SK-MEL-5 (cell line): ENCODE measurements around the gene OR1N2. TPM values are rescaled to one million over a fixed set of nuclear protein-coding genes. Genes with fewer than 3 reads are reported as not detected.
"Not testable (repeated sequence)": the region's sequence is repeated elsewhere in the genome, so short reads cannot be mapped to it uniquely, and the experiment has no call there.

Source experiments
- DNase-seq: peaks from one replicate; pipeline ENCODE4 v3.0.0-alpha.2; 2016; ENCODE audit warnings: low read depth, low spot score
- in situ Hi-C: cut with HindIII; loops from 2 replicates; pipeline ENCODE4 v1.10.0; 2016; ENCODE audit warnings: low sequenced_read_pairs, high pct_unique_total_duplicates, low pct_unique_long_range_greater_than_20kb
- polyA plus RNA-seq, 2 experiments: library from polyadenylated mRNA; depleted of rRNA; stranded (reverse); fragments of >200 nt; gene quantifications; 2 replicates each; pipeline ENCODE4 v1.2.3, GENCODE V29; 2015
- total RNA-seq: library from RNA; depleted of rRNA; stranded (reverse); fragments of >200 nt; shearing (Covaris generic); gene quantifications from 2 replicates; pipeline ENCODE4 v1.2.3, GENCODE V29; 2014; rRNA removed

Gene OR1N2
- not detected in 2 replicates for total RNA-seq
- not detected in 2 replicates for polyA plus RNA-seq (2015; cell fraction: cytosol; rRNA removed)
- polyA plus RNA-seq (2015; cell fraction: nucleus; rRNA removed): not detected in 2 replicates

- in situ Hi-C loops: no loop called here
- no peak for DNase-seq
Measured at GRCh38 chr9:122552812-122553211, at the start of gene OR1N2. Gene OR1N2 (plus strand): TSS chr9:122553112. CDS start chr9:122553212, 100 bp downstream.

DNA sequence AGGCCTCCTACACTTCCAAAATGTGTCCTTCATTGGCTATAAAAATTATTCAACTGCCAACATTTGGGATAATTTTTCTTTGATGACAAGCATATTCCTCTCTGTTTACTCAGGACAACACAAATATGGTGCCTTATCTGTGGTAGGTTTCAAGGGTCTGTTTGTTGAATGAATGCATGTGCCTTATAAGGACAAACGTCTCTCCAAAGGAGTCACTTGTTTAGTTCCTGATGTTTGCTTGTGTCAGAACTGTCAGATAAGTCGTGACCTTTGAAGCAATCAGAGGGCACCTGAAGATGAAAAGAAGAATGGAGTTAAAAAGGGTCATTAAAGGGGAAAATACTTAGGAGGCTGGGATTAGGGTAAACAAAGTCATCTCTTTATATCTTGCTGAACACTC is 45.9 kb upstream of the OR1N2 start:
- in situ Hi-C loops: no loop called here
- DNase-seq: no peak

- no peak for DNase-seq
- in situ Hi-C loops: no loop called here
Measured at GRCh38 chr9:122510502-122510901, 42.4 kb upstream of the OR1N2 start, which contains the start of gene OR1J2. Gene OR1J2 (plus strand): TSS chr9:122510802. CDS start chr9:122510802, 0 bp downstream.

DNA sequence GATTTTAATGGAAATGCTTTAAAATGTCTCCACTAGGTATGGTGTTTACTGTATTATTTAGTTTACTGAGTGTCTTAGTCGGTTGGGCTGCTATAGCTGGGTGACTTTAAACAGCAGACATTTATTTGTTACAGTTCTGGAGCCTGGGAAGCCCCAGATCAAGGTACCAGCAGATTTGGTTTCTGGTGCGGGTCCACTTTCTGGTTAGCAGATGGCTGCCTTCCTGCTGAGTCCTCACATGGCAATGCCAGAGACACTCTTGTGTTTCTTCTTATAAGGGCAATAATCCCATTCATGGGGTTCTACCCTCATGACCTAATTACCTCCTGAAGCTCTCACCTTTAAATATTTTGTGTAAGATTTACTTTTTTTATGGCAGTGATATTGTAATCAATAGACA is 34.7 kb upstream of the OR1N2 start:
- no peak for DNase-seq
- in situ Hi-C loops: no loop called here

DNA sequence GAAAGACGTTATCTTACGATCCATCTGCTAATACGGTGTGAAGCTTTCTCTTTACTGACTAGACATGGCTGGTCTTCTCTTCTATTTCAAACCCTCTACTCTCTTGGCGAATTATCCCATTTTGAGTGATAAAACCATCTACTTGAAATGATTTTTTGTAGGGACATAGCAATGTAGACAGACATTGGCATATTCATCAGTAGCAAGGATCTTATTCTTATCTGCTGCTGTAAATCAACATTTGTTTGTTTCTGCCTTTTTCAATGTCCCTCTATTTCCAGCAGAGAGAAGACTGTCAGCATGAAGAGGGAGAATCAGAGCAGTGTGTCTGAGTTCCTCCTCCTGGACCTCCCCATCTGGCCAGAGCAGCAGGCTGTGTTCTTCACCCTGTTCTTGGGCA is 34.1 kb upstream of the OR1N2 start, which contains the start of gene OR1J4:
Gene OR1J4, plus strand, starts transcription at position 301 of the 400 bp plus-strand sequence. Its CDS starts 0 bp downstream, at position 301.
- in situ Hi-C loops: no loop called here
- DNase-seq: no peak

- no peak for DNase-seq
- in situ Hi-C loops: no loop called here
Measured at GRCh38 chr9:122519376-122519775, 33.5 kb upstream of the OR1N2 start.

- in situ Hi-C loops: no loop called here
- DNase-seq: no peak
Measured at GRCh38 chr9:122526602-122527001, 26.3 kb upstream of the OR1N2 start.

DNA sequence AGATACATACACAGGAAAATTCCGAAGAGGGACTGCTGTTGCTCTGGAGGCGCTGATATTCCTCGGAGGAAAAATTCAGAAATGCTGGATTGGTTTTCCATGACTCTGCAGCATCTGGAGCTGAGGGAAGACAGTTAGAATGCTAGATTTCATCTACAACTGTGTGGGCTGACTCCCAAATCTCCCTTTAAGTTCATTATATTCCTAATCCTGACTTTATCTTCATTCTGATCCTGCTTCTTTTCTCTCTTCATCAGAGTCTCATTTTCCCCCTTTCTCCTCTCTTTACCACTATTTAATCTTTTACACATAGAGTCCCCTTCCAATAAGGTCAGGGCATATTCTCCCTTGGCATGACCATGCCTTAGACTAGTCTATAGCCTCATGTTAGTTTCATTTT is 25.7 kb upstream of the OR1N2 start, which contains the start of gene OR1N1:
Gene OR1N1, minus strand, starts transcription at position 101 of the 400 bp plus-strand sequence. Its CDS starts 0 bp downstream, at position 101.
- in situ Hi-C loops: no loop called here
- no peak for DNase-seq

GRCh38 chr9:122531157-122531556 is 21.8 kb upstream of the OR1N2 start:
- DNase-seq, in situ Hi-C loops: not testable (repeated sequence)

GRCh38 chr9:122536134-122536533 is 16.8 kb upstream of the OR1N2 start:
- DNase-seq: no peak

DNA sequence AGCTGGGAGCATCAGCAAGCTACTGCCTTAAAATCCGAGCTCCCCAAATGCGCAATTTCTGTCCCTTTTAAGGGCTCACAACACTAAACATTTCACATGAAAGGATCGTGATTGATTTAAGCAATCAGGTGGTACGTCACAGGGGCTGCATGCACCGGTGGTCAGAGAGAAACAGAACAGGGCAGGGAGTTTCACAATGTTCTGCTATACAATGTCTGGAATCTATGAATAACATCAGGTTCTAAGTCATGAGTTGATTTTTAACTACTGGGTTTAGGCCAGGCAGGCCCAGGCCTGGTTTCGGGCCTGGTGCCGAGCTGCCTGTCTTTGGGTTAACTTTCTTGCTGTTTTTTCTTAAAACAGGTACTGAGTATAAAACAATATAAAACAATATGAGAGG is 15.8 kb upstream of the OR1N2 start:
- in situ Hi-C loops, DNase-seq: not testable (repeated sequence)

More at GRCh38 chr9:122536134-122536533, 16.8 kb upstream of the OR1N2 start:
- in situ Hi-C loops: no loop called here

DNA sequence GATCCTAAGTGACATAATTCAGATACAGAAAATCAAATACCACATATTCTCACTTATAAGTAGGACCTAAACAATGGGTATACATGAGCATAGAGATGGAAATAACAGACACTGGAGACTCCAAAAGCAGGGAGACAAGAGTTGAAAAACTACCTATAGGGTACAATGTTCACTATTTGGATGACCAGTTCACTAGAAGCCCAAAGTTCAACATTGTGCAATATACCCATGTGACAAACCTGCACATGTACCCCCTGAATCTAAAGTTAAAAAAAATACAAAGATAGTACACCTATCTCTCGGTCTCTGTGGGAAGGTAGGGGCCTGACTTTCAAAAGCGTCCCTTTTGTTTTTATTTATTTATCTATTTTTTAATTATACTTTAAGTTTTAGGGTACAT is 14.2 kb upstream of the OR1N2 start:
- in situ Hi-C loops: no loop called here
- no peak for DNase-seq

DNA sequence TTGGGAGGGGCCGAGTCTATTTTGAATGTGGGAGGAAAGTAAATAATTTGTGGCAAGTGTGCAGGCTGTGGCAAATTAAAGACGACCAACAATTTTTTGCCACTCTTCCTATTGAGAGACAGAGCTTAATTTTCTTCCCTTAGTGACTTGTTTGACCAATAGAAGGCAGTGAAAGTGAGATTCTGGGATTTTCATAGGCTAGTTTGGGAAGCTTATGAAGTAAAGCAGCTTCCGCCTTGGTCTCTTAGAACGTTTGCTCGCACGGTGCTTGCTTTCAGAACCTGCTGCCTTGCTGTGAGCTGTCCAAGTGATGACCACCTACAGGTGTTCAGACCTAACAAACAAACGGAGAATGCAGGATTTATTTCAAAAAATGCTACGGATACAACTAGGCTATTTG is 6.7 kb upstream of the OR1N2 start:
- DNase-seq: peak; percentile 48
- in situ Hi-C loops: no loop called here

- DNase-seq: no peak
- in situ Hi-C loops: no loop called here
Measured at GRCh38 chr9:122551371-122551770, 1.5 kb upstream of the OR1N2 start.

DNA sequence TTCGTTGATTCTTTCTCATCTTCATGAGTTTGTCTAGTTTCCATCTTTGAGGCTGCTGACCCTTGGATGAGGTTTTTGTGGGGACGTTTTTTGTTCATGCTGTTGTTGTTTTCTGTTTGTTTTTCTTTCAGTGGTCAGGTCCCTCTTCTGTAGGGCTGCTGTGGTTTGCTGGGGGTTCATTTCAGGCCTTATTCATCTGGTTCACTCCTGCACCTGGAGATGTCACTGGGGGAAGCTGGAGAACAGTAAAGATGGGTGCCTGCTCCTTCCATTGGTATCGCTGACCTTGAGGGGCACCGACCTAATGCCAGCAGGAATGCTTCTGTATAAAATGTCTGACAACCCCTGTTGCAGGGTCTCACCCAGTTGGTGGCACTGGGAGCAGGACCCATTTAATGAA is 8.5 kb downstream of the OR1N2 start:
- DNase-seq: no peak
- in situ Hi-C loops: no loop called here

DNA sequence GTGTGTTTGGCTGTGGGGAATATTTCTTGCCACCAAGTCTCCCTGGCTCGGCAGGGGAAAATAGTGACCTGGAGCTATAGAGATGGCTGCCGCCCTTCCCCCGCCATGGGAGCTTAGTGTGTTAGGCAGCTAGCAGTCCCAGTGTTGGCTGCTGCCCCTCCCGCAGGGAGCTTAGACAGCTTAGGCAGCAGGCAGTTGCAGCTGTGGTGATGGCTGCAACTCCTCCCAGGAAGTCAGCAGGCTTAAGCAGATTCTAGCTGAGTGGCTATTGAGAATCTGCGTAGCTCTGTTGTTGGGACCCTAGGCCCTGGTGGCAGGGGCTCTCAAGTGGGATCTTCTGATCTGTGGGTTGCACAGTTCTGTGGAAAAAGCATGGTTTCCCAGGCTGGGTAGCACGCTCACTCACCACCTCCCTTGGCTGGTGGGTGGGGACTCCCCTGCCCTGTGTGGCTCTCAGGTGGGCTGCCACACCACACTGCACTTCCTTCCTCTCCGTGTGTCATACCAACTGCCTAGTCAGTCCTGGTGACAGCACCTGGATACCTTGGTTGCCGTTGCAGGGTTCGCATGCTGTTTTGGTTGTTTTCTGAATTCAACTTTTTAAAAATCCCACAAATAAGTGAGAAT is 9.3 kb downstream of the OR1N2 start:
- DNase-seq: no peak
- in situ Hi-C loops: no loop called here

GRCh38 chr9:122567901-122568300 is 15.0 kb downstream of the OR1N2 start:
- no peak for DNase-seq
- in situ Hi-C loops: no loop called here

DNA sequence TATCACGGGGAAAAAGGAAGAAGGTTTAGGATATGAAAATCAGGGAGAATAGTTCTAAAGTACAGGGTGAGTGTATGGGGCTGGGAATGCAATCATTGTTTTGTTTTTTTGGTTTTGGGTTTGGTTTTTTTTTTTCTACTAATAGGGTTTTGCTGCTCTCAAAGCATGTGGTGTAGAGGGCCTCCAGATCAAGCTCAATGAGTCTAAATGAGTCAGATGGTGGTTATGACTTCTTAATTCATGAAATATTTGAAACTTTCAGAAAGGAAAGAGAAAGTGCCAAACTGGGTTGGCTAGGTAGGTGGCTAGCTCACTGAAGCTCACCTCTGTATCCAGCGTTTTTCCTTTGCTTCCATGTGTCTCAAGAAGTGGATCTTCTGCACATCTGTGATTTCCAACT is 19.5 kb downstream of the OR1N2 start:
- no peak for DNase-seq
- in situ Hi-C loops: no loop called here

DNA sequence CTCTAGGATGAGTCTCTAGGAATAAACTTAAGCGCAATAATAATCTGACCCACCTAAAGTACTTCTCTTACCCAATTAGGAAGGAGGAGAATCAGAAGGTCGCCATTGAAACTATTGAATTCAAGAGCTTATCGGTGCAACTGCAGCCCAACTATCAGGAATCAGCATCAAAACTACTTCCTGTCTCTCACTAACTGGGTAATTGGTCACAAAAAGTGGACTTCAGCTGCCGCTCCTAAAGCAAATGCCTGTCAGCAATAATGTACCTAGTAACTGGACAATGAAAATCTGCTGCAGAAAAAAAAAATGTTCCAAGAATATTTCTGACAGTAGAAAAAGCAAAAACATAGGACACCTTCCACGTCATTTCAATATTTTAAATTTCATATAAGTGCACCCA is 27.0 kb downstream of the OR1N2 start:
- in situ Hi-C loops: no loop called here
- no peak for DNase-seq
